Skeletal muscle satellite cell (primary cell): ENCODE data around the gene CEP164.

Experiments
- H3K27me3 ChIP-seq: 2 replicates; pipeline ENCODE4 v1.7.0; 2013; ENCODE audit warnings: low read length; ENCODE audit not compliant: control insufficient read depth, insufficient read depth
- H3K36me3 ChIP-seq: 2 replicates; pipeline ENCODE4 v1.7.0; 2013; ENCODE audit warnings: mild to moderate bottlenecking, control low read depth, low read length; ENCODE audit not compliant: insufficient read depth
- H3K4me1 ChIP-seq: 2 replicates; pipeline ENCODE4 v1.7.0; 2013; ENCODE audit warnings: low read length; ENCODE audit not compliant: control insufficient read depth, insufficient read depth
- H3K4me2 ChIP-seq: 2 replicates; pipeline ENCODE4 v1.7.0; 2013; ENCODE audit warnings: mild to moderate bottlenecking, low read length
- H3K4me3 ChIP-seq: 2 replicates; pipeline ENCODE4 v1.7.0; 2013; ENCODE audit warnings: low read length
- H3K9ac ChIP-seq: 2 replicates; pipeline ENCODE4 v1.7.0; 2013; ENCODE audit warnings: mild to moderate bottlenecking, low read depth, low read length, moderate library complexity
- H3K9me3 ChIP-seq: replicated peaks from 2 replicates; pipeline ENCODE4 v1.7.0; 2013; ENCODE audit warnings: mild to moderate bottlenecking, control low read depth, low read length

Gene CEP164

GRCh38 chr11:117461396-117462182 is 133.9 kb downstream of the CEP164 start:
- no peak overlapping the region for H3K4me2 ChIP-seq
- no peaks in the 10 kb centered on the region for H3K4me1 ChIP-seq
- peaks cover 21% of the 10 kb centered on the region for H3K27me3 ChIP-seq
- no peaks in the 10 kb centered on the region for H3K36me3 ChIP-seq
- H3K9me3 ChIP-seq, result no peaks in the 10 kb centered on the region
- H3K4me3 ChIP-seq, result no peak overlapping the region
- H3K9ac ChIP-seq, result no peak overlapping the region

GRCh38 chr11:117462183-117462863 is 134.7 kb downstream of the CEP164 start:
- Histone ChIP-seq H3K4me3 (no peak overlapping the region), H3K27me3 (peaks cover 21% of the 10 kb centered on the region), H3K4me1 (no peaks in the 10 kb centered on the region), H3K4me2 (no peak overlapping the region), H3K9ac (no peak overlapping the region), H3K36me3 (no peaks in the 10 kb centered on the region), H3K9me3 (no peaks in the 10 kb centered on the region)

GRCh38 chr11:117462864-117463247 is 135.2 kb downstream of the CEP164 start:
- Histone ChIP-seq H3K4me3 (no peak overlapping the region), H3K9me3 (no peaks in the 10 kb centered on the region), H3K4me1 (no peaks in the 10 kb centered on the region), H3K9ac (no peak overlapping the region), H3K27me3 (peaks cover 23% of the 10 kb centered on the region), H3K4me2 (no peak overlapping the region), H3K36me3 (no peaks in the 10 kb centered on the region)
